Osteoblast (primary cell): ENCODE results near the gene HLA-DRB5. TPM values are rescaled to one million over a fixed set of nuclear protein-coding genes. Genes with fewer than 3 reads are reported as not detected.

ENCODE experiments used
- DNase-seq: peaks from one replicate; pipeline ENCODE4 v3.0.0; 2011; ENCODE audit warnings: low spot score, mixed read lengths; ENCODE audit not compliant: insufficient read length; ENCODE audit errors: missing footprints
- H2AFZ ChIP-seq: 2 replicates; pipeline ENCODE4 v1.6.0; 2011; ENCODE audit warnings: mild to moderate bottlenecking, low read length
- H3K27ac ChIP-seq: 2 replicates; pipeline ENCODE4 v1.5.1; 2011; ENCODE audit warnings: mild to moderate bottlenecking, low read depth, low read length, moderate library complexity
- H3K27me3 ChIP-seq: 2 replicates; pipeline ENCODE4 v1.6.0; 2012; ENCODE audit warnings: mild to moderate bottlenecking, control low read depth, inconsistent platforms, low read length, moderate library complexity; ENCODE audit not compliant: insufficient read depth
- H3K36me3 ChIP-seq: 2 replicates; pipeline ENCODE4 v1.5.1; 2011; ENCODE audit warnings: mild to moderate bottlenecking, low read length, control low read depth, moderate library complexity; ENCODE audit not compliant: insufficient read depth
- H3K4me1 ChIP-seq: 2 replicates; pipeline ENCODE4 v1.5.1; 2011; ENCODE audit warnings: mild to moderate bottlenecking, low read length, control low read depth, moderate library complexity; ENCODE audit not compliant: insufficient read depth
- H3K4me2 ChIP-seq: 2 replicates; pipeline ENCODE4 v1.6.0; 2011; ENCODE audit warnings: mild to moderate bottlenecking, low read length; ENCODE audit not compliant: insufficient read depth
- H3K4me3 ChIP-seq: fragments of 200-600 bp; sonication (generic); 3 replicates; pipeline ENCODE4 v1.5.1; 2012; ENCODE audit warnings: mild to moderate bottlenecking, low read length, inconsistent platforms; ENCODE audit not compliant: insufficient read depth
- H3K79me2 ChIP-seq: 2 replicates; pipeline ENCODE4 v1.6.0; 2012; ENCODE audit warnings: mild to moderate bottlenecking, low read length, control low read depth, inconsistent platforms; ENCODE audit not compliant: insufficient read depth
- H3K9me3 ChIP-seq: 2 replicates; pipeline ENCODE4 v1.5.1; 2011; ENCODE audit warnings: low read depth, low read length, control low read depth
- H4K20me1 ChIP-seq: 2 replicates; pipeline ENCODE4 v1.6.0; 2012; ENCODE audit warnings: mild to moderate bottlenecking, low read length, control low read depth; ENCODE audit not compliant: insufficient read depth
- total RNA-seq: library from RNA; depleted of rRNA; stranded (reverse); fragments of >200 nt; gene quantifications from 2 replicates; pipeline ENCODE4 v1.2.3, GENCODE V29; 2012
- TF ChIP-seq, protein P1 (sequence below): IDR thresholded peaks from 2 replicates; pipeline ENCODE4 v1.5.1; 2011; ENCODE audit warnings: mild to moderate bottlenecking, low read depth, low read length, moderate library complexity; ENCODE audit errors: extremely low read depth

Gene HLA-DRB5
- total RNA-seq, 1 donor = not detected

DNA sequence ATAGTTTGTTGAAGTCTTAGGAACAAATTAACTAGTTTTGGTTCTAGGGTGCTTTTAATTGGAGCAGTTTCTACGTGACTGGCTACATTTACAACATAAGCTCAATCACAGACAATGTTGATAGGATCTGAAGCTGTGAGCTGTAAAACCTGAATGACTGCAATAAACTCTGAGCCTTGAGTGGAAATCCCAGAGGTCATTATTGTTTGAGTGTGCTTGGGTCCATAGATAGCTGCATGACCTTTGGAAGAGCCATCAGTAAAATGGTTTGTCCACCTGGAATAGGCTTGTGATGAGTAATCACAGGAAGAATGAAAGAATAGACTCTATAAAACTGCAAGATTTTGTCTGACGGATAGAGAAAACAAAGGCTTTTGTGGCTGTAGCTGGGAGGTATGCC is 32.9 kb upstream of the HLA-DRB5 start:
- Histone ChIP-seq H3K4me1 (no peaks in the 10 kb centered on the region), H3K4me3 (no peak overlapping the region), H3K27ac (no peak overlapping the region), H3K9me3 (no peaks in the 10 kb centered on the region), H3K4me2 (no peak overlapping the region), H3K79me2 (no peaks in the 10 kb centered on the region), H2AFZ (no peak overlapping the region), H4K20me1 (no peaks in the 10 kb centered on the region), H3K27me3 (no peaks in the 10 kb centered on the region), H3K36me3 (no peaks in the 10 kb centered on the region)
- DNase-seq = no peak
- TF ChIP-seq, protein P1, sequence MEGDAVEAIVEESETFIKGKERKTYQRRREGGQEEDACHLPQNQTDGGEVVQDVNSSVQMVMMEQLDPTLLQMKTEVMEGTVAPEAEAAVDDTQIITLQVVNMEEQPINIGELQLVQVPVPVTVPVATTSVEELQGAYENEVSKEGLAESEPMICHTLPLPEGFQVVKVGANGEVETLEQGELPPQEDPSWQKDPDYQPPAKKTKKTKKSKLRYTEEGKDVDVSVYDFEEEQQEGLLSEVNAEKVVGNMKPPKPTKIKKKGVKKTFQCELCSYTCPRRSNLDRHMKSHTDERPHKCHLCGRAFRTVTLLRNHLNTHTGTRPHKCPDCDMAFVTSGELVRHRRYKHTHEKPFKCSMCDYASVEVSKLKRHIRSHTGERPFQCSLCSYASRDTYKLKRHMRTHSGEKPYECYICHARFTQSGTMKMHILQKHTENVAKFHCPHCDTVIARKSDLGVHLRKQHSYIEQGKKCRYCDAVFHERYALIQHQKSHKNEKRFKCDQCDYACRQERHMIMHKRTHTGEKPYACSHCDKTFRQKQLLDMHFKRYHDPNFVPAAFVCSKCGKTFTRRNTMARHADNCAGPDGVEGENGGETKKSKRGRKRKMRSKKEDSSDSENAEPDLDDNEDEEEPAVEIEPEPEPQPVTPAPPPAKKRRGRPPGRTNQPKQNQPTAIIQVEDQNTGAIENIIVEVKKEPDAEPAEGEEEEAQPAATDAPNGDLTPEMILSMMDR = no peak

DNA sequence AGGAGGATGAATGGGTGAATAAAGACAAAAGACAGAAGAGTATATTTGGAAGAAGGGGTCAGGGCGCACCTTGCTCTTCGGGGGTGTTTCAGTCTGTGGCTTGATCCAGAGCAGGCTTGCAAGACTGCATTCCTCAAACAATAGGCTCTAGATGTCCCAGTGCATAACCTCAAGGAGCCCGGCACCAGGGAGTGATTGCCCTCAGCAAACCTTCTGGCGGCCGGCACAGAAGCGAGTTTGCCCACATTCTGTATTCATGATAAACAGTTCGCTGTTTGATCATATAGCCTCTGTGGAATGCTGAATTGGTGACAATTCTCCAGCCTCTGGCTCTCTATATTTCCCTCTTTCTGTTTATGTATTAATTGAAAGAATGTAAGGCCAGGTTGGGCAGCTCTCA is 29.7 kb upstream of the HLA-DRB5 start:
- DNase-seq = no peak
- no peaks in the 10 kb centered on the region for H3K36me3 ChIP-seq
- H3K27me3 ChIP-seq = no peaks in the 10 kb centered on the region
- no peaks in the 10 kb centered on the region for H3K79me2 ChIP-seq
- no peaks in the 10 kb centered on the region for H3K9me3 ChIP-seq
- no peak overlapping the region for H3K4me2 ChIP-seq
- H2AFZ ChIP-seq = no peak overlapping the region
- H3K4me1 ChIP-seq = no peaks in the 10 kb centered on the region
- TF ChIP-seq, protein P1 = no peak
- H4K20me1 ChIP-seq = no peaks in the 10 kb centered on the region
- H3K27ac ChIP-seq = no peak overlapping the region
- no peak overlapping the region for H3K4me3 ChIP-seq

DNA sequence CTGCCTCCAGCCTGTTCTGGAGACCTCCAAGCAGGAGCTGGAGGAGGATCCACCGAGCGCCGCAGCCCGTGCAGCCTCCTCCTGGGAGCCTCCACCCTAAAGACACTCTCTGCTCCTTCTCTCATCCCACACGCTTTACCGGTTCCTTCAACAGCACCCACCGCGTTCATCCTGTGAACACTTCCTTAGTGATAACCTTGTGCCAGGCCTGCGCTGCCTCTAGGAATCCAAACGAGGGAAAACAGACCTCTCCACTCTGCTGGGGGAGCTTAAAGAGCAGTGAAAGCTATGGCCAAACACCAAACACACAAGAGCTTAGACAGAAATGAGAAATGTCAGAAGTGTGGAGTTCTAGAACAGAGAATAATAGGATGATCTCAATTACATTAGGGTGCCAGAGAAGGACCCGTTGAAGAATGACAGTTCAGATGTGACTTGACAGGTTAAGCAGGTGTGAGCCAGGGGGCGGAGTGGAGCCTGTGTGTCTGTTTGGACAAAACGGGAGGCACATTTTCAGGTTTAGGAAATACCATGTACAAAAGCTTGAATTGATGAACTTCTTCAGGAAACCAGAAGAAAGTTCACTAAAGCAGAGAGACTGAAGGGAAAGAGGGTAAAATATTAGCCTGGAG is 28.5 kb upstream of the HLA-DRB5 start:
- H3K4me1 ChIP-seq = no peaks in the 10 kb centered on the region
- no peaks in the 10 kb centered on the region for H3K27me3 ChIP-seq
- TF ChIP-seq, protein P1 = no peak
- H3K36me3 ChIP-seq = no peaks in the 10 kb centered on the region
- no peak overlapping the region for H3K27ac ChIP-seq
- no peaks in the 10 kb centered on the region for H3K9me3 ChIP-seq
- H4K20me1 ChIP-seq = no peaks in the 10 kb centered on the region
- no peak for DNase-seq
- no peaks in the 10 kb centered on the region for H3K79me2 ChIP-seq
- H3K4me3 ChIP-seq = no peak overlapping the region
- no peak overlapping the region for H2AFZ ChIP-seq
- H3K4me2 ChIP-seq = no peak overlapping the region

DNA sequence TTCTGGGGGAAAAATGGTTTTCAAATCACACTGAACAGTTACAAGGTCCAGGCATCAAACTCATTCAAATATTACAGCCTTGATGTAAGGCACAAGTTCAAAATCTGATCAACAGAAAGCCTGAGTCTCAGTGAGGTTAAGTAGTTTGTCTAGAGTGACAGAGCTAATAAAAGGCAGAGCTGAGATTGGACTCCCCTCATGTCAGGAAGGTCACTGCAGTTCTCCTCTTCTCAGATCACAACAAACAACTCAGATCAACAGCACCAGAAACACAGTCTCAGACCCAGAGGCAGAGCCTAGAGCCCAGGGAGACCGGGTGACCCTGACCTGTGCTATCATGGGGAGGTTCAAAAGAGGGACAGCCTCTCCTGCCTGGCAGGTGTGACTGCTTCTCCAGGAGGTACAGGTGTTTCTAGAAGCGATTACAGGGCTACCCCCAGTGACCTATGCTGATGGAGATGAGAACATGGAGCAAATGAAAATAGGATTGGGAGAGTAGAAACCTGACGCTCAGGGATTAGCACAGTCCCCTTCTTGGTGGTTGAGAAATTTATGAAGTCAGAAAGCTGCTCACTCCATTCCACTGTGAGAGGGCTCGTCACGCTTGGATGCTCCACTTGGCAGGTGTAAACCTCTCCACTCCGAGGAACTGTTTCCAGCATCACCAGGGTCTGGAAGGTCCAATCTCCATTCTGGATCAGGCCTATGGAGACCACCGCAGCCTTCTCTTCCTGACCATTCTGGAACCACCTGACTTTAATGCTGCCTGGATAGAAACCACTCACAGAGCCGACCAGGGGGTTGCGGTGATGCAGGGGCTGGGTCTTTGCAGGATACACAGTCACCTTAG is 24.3 kb upstream of the HLA-DRB5 start:
- no peaks in the 10 kb centered on the region for H3K4me1 ChIP-seq
- H4K20me1 ChIP-seq = no peaks in the 10 kb centered on the region
- H3K4me3 ChIP-seq = no peak overlapping the region
- DNase-seq = no peak
- TF ChIP-seq, protein P1 = no peak
- no peaks in the 10 kb centered on the region for H3K36me3 ChIP-seq
- no peak overlapping the region for H3K27ac ChIP-seq
- H3K4me2 ChIP-seq = no peak overlapping the region
- H3K79me2 ChIP-seq = no peaks in the 10 kb centered on the region
- H3K27me3 ChIP-seq = no peaks in the 10 kb centered on the region
- no peak overlapping the region for H2AFZ ChIP-seq
- H3K9me3 ChIP-seq = no peaks in the 10 kb centered on the region
